ENCODE results near the gene NKAIN2. TPM values are rescaled to one million over a fixed set of nuclear protein-coding genes. Genes with fewer than 3 reads are reported as not detected.

The NKAIN2 gene
- total and polyA plus RNA-seq, 7 donors: 0.08 to 13.5 (median 1.1) TPM

DNA sequence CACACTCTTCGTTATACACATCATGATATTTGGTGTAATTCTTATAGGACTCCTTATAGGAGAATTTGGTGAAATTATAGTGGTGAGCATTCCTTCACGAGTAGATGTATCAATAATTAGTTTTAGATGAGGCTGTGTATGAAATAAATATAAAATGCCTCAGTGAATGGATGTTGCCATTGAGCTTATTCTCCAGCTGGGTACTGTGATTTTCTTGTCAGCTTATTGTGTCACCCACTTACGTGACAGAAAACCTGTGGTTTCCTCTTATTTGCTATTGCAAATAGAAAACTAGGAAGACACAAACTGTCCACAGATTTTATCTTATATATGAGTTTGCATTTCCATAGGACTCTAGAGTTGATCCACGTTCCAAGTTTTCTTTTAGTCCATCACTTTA is 718.7 kb downstream of the NKAIN2 start:
- WGBS, 3 donors: 85 to 89% (median 86%) methylated on average over 4 of the region's 4 CpGs
- H3K27ac ChIP-seq: no peak overlapping the region
- H3K4me3 ChIP-seq: no peak overlapping the region
- no peaks in the 10 kb centered on the region for H3K9me3 ChIP-seq
- H3K4me1 ChIP-seq: no peaks in the 10 kb centered on the region
- TF ChIP-seq, protein P1, sequence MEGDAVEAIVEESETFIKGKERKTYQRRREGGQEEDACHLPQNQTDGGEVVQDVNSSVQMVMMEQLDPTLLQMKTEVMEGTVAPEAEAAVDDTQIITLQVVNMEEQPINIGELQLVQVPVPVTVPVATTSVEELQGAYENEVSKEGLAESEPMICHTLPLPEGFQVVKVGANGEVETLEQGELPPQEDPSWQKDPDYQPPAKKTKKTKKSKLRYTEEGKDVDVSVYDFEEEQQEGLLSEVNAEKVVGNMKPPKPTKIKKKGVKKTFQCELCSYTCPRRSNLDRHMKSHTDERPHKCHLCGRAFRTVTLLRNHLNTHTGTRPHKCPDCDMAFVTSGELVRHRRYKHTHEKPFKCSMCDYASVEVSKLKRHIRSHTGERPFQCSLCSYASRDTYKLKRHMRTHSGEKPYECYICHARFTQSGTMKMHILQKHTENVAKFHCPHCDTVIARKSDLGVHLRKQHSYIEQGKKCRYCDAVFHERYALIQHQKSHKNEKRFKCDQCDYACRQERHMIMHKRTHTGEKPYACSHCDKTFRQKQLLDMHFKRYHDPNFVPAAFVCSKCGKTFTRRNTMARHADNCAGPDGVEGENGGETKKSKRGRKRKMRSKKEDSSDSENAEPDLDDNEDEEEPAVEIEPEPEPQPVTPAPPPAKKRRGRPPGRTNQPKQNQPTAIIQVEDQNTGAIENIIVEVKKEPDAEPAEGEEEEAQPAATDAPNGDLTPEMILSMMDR (IDR thresholded peaks at IDR 0.05): no peak
- ATAC-seq: no peak
- H3K36me3 ChIP-seq (ENCODE audit: insufficient read depth in 1 of 2, low read depth in 1 of 2): no peaks in the 10 kb centered on the region
- peaks cover 0 to 3% (median 0%) of the 10 kb centered on the region in 3 donors for H3K27me3 ChIP-seq (ENCODE audit: insufficient read depth in 3 of 3, low read length in 2 of 3)
- DNase-seq: no peak
- intact Hi-C loops (cut with DNase I): no loop called here

DNA sequence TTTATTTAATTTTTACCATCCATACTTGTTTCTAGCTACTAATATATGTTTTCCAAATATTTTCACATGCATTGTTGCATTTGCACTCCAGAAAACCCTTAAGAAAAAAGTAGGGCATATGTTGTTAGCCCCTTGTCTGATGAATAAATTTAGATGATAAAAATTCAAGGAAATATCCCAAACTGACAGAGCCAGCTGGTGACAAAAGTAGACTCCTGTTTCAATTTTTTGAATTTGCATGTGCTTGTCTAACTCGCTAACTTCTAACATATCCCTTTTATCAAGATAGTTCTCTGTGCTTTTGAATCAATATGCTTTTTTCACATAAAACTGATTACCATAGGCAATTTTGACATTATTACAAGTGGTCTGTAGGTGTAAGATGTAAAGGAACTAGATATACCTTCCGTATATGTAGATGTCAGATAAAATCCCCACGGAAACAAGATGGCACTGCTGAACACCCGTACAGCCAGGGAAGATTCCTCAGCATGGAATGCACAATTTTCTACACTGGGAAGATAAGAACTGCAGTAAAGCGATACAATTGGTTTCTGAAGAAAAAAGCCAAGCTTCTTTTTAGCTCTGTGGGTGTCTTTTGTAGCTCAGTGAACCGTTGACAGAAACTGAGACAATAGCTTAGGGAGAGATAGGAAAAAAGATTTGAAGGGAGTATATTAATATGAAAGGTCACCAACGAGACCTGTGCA is 721.0 kb downstream of the NKAIN2 start:
- DNase-seq: no peak
- no peak overlapping the region for H3K27ac ChIP-seq
- no peaks in the 10 kb centered on the region for H3K27me3 ChIP-seq (ENCODE audit: insufficient read depth in 3 of 3, low read length in 2 of 3)
- no peak overlapping the region for H3K4me3 ChIP-seq
- TF ChIP-seq, protein P1 (IDR thresholded peaks at IDR 0.05): no peak
- 73 to 80% (median 75%) methylated on average over 7 of the region's 7 CpGs for WGBS, 3 donors
- no peaks in the 10 kb centered on the region for H3K4me1 ChIP-seq
- no peak for ATAC-seq
- H3K9me3 ChIP-seq: no peaks in the 10 kb centered on the region
- intact Hi-C loops (cut with DNase I): no loop called here
- H3K36me3 ChIP-seq (ENCODE audit: insufficient read depth in 1 of 2, low read depth in 1 of 2): no peaks in the 10 kb centered on the region

DNA sequence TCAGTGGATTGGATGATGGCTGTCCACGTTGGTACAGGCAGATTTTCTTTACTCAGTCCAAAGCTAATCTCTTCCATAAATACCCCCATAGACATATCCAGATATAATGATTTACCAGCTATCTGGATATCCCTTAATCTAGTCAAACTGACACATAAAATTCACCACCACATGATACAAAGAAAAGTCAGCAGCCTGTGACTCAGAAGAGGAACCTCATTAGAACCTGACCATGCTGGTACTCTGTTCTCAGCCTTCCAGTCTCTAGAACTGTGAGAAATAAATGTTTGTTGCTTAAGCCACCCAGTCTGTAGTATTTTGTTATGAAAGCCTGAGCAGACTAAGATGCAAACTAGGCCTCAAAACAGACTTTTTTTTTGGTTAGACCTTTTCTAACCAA is 727.3 kb downstream of the NKAIN2 start:
- no peaks in the 10 kb centered on the region for H3K9me3 ChIP-seq
- no peak for DNase-seq
- WGBS, 3 donors: 69 to 71% (median 70%) methylated on average over 1 of the region's 1 CpG
- no peak overlapping the region for H3K27ac ChIP-seq
- TF ChIP-seq, protein P1 (IDR thresholded peaks at IDR 0.05): no peak
- no peaks in the 10 kb centered on the region for H3K36me3 ChIP-seq (ENCODE audit: insufficient read depth in 1 of 2, low read depth in 1 of 2)
- no peaks in the 10 kb centered on the region for H3K4me1 ChIP-seq
- intact Hi-C loops (cut with DNase I): no loop called here
- no peak for ATAC-seq
- H3K4me3 ChIP-seq: no peak overlapping the region
- H3K27me3 ChIP-seq (ENCODE audit: insufficient read depth in 3 of 3, low read length in 2 of 3): no peaks in the 10 kb centered on the region

DNA sequence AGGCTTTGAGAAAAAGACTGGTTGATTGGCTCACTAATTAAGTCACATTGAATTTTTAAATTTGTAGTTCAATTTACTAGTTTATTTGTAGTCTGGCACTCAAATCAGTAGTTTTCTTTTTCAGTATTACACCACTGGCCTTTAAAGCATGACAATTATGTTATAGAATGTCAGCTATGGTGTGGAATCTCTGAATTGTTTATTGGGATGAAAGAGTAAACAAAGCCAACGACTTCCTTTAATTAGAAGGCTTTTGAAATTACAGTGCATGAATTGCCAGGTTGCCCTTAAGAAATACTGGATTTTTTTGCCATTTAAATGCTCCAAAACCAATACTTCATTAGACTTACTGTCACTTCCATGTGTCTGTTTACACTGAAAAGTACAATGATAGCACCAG is 731.6 kb downstream of the NKAIN2 start:
- H3K27ac ChIP-seq: no peak overlapping the region
- intact Hi-C loops (cut with DNase I): no loop called here
- TF ChIP-seq, protein P1 (IDR thresholded peaks at IDR 0.05): no peak
- H3K27me3 ChIP-seq (ENCODE audit: insufficient read depth in 3 of 3, low read length in 2 of 3): no peaks in the 10 kb centered on the region
- H3K4me3 ChIP-seq: no peak overlapping the region
- 28 to 42% (median 32%) methylated on average over 1 of the region's 1 CpG for WGBS, 3 donors
- no peak for DNase-seq
- H3K36me3 ChIP-seq (ENCODE audit: insufficient read depth in 1 of 2, low read depth in 1 of 2): no peaks in the 10 kb centered on the region
- H3K9me3 ChIP-seq: no peaks in the 10 kb centered on the region
- no peak for ATAC-seq
- no peaks in the 10 kb centered on the region for H3K4me1 ChIP-seq

DNA sequence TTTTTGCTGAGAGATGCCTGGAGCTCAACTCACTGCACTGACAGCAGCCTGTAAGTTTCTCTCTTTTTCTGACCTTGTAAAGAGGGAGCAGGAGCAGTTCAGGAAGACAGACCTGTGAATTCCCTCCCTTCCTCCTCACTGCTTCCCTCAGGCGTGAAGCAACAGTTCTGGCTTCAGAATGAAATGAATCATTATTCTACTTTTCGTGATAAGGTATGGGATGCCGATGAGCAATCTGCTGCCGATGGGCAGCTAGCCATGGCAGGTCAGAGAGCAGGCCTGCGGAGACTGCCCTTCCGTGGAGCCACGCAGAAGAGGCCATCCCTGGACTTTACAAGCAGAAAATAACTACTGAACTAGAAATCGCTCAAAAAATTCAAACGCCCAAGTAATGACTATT is 732.1 kb downstream of the NKAIN2 start:
- intact Hi-C loops (cut with DNase I): no loop called here
- no peak overlapping the region for H3K4me3 ChIP-seq
- H3K4me1 ChIP-seq: no peaks in the 10 kb centered on the region
- no peak for DNase-seq
- no peaks in the 10 kb centered on the region for H3K9me3 ChIP-seq
- ATAC-seq: no peak
- H3K27ac ChIP-seq: no peak overlapping the region
- H3K27me3 ChIP-seq (ENCODE audit: insufficient read depth in 3 of 3, low read length in 2 of 3): no peaks in the 10 kb centered on the region
- TF ChIP-seq, protein P1 (IDR thresholded peaks at IDR 0.05): no peak
- WGBS, 3 donors: 77% methylated on average over 9 of the region's 9 CpGs
- no peaks in the 10 kb centered on the region for H3K36me3 ChIP-seq (ENCODE audit: insufficient read depth in 1 of 2, low read depth in 1 of 2)
